Astrocyte (in vitro differentiated cells and primary cell): ENCODE data around the gene ACTG1. TPM values are rescaled to one million over a fixed set of nuclear protein-coding genes. Genes with fewer than 3 reads are reported as not detected.

Experiments
- DNase-seq: peaks from one replicate; pipeline ENCODE4 v3.0.0-alpha.2; 2010; ENCODE audit warnings: low read depth
- FAIRE-seq: peaks from 2 replicates; lab custom pipeline; 2011; peaks lifted over from hg19 to GRCh38; lab: Jason Lieb, UNC
- H2AFZ ChIP-seq: 2 replicates; pipeline ENCODE4 v1.6.0; 2012; ENCODE audit warnings: low read depth, low read length, inconsistent platforms
- H3K27ac ChIP-seq: 2 replicates; pipeline ENCODE4 v1.5.1; 2011; ENCODE audit warnings: low read depth, low read length, inconsistent platforms
- H3K27me3 ChIP-seq: 2 replicates; pipeline ENCODE4 v1.6.0; 2011; ENCODE audit warnings: low read length, inconsistent platforms; ENCODE audit not compliant: insufficient read depth
- H3K36me3 ChIP-seq: 2 replicates; pipeline ENCODE4 v1.5.1; 2011; ENCODE audit warnings: low read length, inconsistent platforms; ENCODE audit not compliant: insufficient read depth
- H3K4me1 ChIP-seq: 2 replicates; pipeline ENCODE4 v1.5.1; 2011; ENCODE audit warnings: low read length, inconsistent platforms; ENCODE audit not compliant: insufficient read depth
- H3K4me2 ChIP-seq: 2 replicates; pipeline ENCODE4 v1.6.0; 2012; ENCODE audit warnings: low read length, inconsistent platforms
- H3K4me3 ChIP-seq: 2 replicates; pipeline ENCODE4 v1.5.1; 2011; ENCODE audit warnings: low read depth, mild to moderate bottlenecking, low read length, inconsistent platforms; ENCODE audit not compliant: insufficient read depth
- H3K79me2 ChIP-seq: 2 replicates; pipeline ENCODE4 v1.6.0; 2012; ENCODE audit warnings: mild to moderate bottlenecking, low read length, inconsistent platforms; ENCODE audit not compliant: insufficient read depth
- H3K9ac ChIP-seq: 2 replicates; pipeline ENCODE4 v1.6.0; 2012; ENCODE audit warnings: mild to moderate bottlenecking, low read length, inconsistent platforms
- H3K9me3 ChIP-seq: 2 replicates; pipeline ENCODE4 v1.5.1; 2012; ENCODE audit warnings: low read depth, mild to moderate bottlenecking, low read length, inconsistent platforms; ENCODE audit not compliant: insufficient read depth
- H4K20me1 ChIP-seq: 2 replicates; pipeline ENCODE4 v1.6.0; 2012; ENCODE audit warnings: low read length, inconsistent platforms; ENCODE audit not compliant: insufficient read depth
- H3K27ac Mint-ChIP-seq: one replicate; pipeline ENCODE4 v1.8.0; 2021; ENCODE audit warnings: mild to moderate bottlenecking, mixed read lengths; ENCODE audit not compliant: unreplicated experiment
- H3K27me3 Mint-ChIP-seq: one replicate; pipeline ENCODE4 v1.8.0; 2021; ENCODE audit warnings: low read depth, mixed read lengths; ENCODE audit not compliant: unreplicated experiment
- H3K36me3 Mint-ChIP-seq: one replicate; pipeline ENCODE4 v1.8.0; 2021; ENCODE audit warnings: low read depth, mixed read lengths; ENCODE audit not compliant: unreplicated experiment
- H3K4me1 Mint-ChIP-seq: one replicate; pipeline ENCODE4 v1.8.0; 2021; ENCODE audit warnings: low read depth, mixed read lengths; ENCODE audit not compliant: unreplicated experiment
- H3K4me3 Mint-ChIP-seq: one replicate; pipeline ENCODE4 v1.8.0; 2021; ENCODE audit warnings: mild to moderate bottlenecking, moderate library complexity, mixed read lengths; ENCODE audit not compliant: unreplicated experiment
- H3K9me3 Mint-ChIP-seq: one replicate; pipeline ENCODE4 v1.8.0; 2021; ENCODE audit warnings: mild to moderate bottlenecking, mixed read lengths; ENCODE audit not compliant: unreplicated experiment
- CTCF ChIP-seq: IDR thresholded peaks from 2 replicates; pipeline ENCODE4 v1.5.1; 2011; ENCODE audit warnings: low read depth, mild to moderate bottlenecking, inconsistent platforms, low read length, moderate library complexity; ENCODE audit not compliant: insufficient read depth
- EZH2 ChIP-seq: IDR thresholded peaks from 2 replicates; pipeline ENCODE4 v1.6.1; 2012; ENCODE audit warnings: mild to moderate bottlenecking, low read length, inconsistent platforms; ENCODE audit not compliant: insufficient read depth
- total RNA-seq: library from RNA; stranded (reverse); gene quantifications from 2 replicates; pipeline ENCODE4 v1.2.1, GENCODE V29; 2021

Gene ACTG1
- total RNA-seq, 1 donor from 2014 or later, result 7,369 TPM

- TF ChIP-seq EZH2, result no peak
- TF ChIP-seq CTCF, result no peak
- no peak overlapping the region for H2AFZ ChIP-seq
- H3K27ac ChIP-seq, result no peak overlapping the region
- Mint-ChIP-seq H3K36me3 (no peaks in the 10 kb centered on the region), H3K27me3 (peaks cover 44% of the 10 kb centered on the region), H3K9me3 (no peaks in the 10 kb centered on the region), H3K27ac (no peak overlapping the region), H3K4me1 (peaks cover 5% of the 10 kb centered on the region), H3K4me3 (no peak overlapping the region)
- FAIRE-seq (no peak), DNase-seq (no peak)
- no peak overlapping the region for H3K4me3 ChIP-seq
- peaks cover 16% of the 10 kb centered on the region for H3K27me3 ChIP-seq
- no peaks in the 10 kb centered on the region for H3K9me3 ChIP-seq
- H4K20me1 ChIP-seq, result no peaks in the 10 kb centered on the region
- H3K4me2 ChIP-seq, result no peak overlapping the region
- no peaks in the 10 kb centered on the region for H3K36me3 ChIP-seq
- H3K79me2 ChIP-seq, result no peaks in the 10 kb centered on the region
- H3K9ac ChIP-seq, result no peak overlapping the region
- H3K4me1 ChIP-seq, result no peaks in the 10 kb centered on the region
Measured at GRCh38 chr17:81493198-81494038, 19.2 kb downstream of the ACTG1 start.

GRCh38 chr17:81492706-81493105 lies 19.9 kb downstream of the ACTG1 start:
- H3K4me3 ChIP-seq, result no peak overlapping the region
- no peaks in the 10 kb centered on the region for H3K9me3 Mint-ChIP-seq

More at GRCh38 chr17:81492706-81493105, 19.9 kb downstream of the ACTG1 start:
- Histone ChIP-seq H3K36me3 (no peaks in the 10 kb centered on the region), H4K20me1 (no peaks in the 10 kb centered on the region), H2AFZ (no peak overlapping the region), H3K79me2 (no peaks in the 10 kb centered on the region), H3K9me3 (no peaks in the 10 kb centered on the region), H3K4me2 (no peak overlapping the region), H3K9ac (no peak overlapping the region), H3K27ac (no peak overlapping the region), H3K27me3 (peaks cover 16% of the 10 kb centered on the region), H3K4me1 (peaks cover under 1% of the 10 kb centered on the region)
- Mint-ChIP-seq H3K4me1 (peaks cover 5% of the 10 kb centered on the region), H3K27me3 (peaks cover 44% of the 10 kb centered on the region), H3K36me3 (no peaks in the 10 kb centered on the region), H3K27ac (no peak overlapping the region), H3K4me3 (no peak overlapping the region)
- TF ChIP-seq EZH2 (no peak), CTCF (no peak)
- FAIRE-seq (no peak), DNase-seq (no peak)
